Measurements from ENCODE around the gene FRMD4A.

FRMD4A gene

GRCh38 chr10:14191407-14191806 is 139.3 kb downstream of the FRMD4A start:
- DNase-seq = no peak

- no peak for DNase-seq
Measured at GRCh38 chr10:14190702-14191101, 140.0 kb downstream of the FRMD4A start.

DNA sequence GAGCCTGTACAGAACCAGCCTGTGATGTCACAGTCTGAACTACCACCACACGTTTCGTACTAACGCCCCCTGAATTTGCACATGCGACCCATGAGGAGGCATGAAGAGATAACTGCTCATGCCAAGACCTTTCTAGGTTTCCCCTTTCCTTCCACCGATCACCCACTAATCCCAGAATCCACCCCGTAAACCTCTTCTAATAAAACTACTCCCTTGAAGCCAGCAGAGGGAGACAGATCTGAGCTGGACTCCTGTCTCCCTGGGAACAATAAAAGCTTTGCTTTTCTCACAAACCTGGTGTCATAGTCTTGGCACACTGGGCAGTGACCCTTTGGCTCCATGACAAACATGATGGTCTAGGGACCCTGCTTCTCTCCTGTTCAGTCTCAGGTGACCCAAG is 144.5 kb downstream of the FRMD4A start:
- DNase-seq = no peak

- DNase-seq = no peak
Measured at GRCh38 chr10:14185316-14186045, 145.2 kb downstream of the FRMD4A start.

GRCh38 chr10:14184841-14185315 is 145.8 kb downstream of the FRMD4A start:
- DNase-seq = no peak

GRCh38 chr10:14182781-14183180 is 147.9 kb downstream of the FRMD4A start:
- no peak for DNase-seq

- DNase-seq = no peak
Measured at GRCh38 chr10:14181567-14181936, 149.2 kb downstream of the FRMD4A start.

GRCh38 chr10:14180911-14181566 is 149.7 kb downstream of the FRMD4A start:
- DNase-seq = no peak

GRCh38 chr10:14179251-14179650 is 151.5 kb downstream of the FRMD4A start:
- no peak for DNase-seq

DNA sequence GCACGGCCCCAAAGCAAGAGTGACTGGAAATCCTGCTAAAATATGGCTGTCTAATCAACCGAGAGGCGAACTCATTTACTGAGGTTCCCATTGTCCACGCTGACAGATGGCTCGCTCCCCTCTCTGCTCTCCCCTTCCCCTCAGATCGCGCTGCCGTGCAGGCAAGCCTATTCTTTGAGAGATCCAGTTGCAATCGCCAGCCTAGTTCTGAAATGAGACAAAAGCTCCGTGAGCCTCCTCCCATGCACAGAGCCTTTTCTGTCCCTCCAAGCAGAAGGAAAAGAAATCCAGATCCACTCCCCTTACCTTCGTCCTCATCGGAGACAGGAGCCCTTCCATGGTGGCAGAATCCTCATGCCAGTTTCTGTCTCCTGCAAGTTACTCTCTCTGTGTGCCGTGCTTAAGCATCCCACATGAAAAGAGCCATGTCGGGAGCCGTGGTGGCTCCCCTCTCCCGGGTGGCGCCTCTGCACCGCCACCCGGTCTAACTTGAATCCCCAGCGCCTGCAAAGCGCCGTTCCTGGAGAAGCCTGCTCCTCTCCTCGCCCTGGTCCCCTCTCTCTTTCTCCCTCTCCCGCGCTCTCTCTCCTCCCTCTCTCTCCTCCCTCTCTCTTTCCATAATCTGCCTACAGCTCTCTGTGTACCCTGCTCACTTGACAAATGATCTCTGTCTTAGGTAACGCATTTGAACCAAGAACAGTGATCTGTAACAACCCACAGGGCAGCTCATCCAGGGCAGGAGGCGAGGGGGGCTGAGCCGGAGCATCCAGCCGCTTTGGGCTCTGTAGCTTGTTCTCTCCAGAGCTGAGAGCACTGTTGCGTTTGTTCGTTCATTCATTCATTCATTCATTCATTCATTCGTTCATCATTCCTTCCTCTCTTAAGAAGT is 156.8 kb downstream of the FRMD4A start:
- peak in 34 of 56 donors; percentile 3 to 63 (median 30) for DNase-seq

DNA sequence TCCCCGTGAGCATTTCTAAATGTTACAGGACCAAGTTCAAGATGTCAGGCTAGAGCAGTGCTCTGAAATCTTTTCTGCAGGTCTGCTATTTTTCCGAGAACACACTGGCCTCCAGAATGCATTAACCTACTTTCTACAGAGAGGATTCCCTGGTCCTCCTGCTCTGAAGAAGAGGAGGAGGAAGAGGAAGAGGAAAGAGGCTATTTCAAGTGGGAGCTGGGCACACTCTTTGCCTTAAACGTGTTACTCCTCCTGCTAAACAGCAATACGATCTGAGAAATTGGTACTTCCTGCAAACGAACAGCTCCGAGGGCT is 157.4 kb downstream of the FRMD4A start:
- no peak for DNase-seq

- no peak for DNase-seq
Measured at GRCh38 chr10:14172336-14172950, 158.3 kb downstream of the FRMD4A start.

- DNase-seq = no peak
Measured at GRCh38 chr10:14171336-14171735, 159.4 kb downstream of the FRMD4A start.

GRCh38 chr10:14163377-14164086 is 167.2 kb downstream of the FRMD4A start:
- DNase-seq = no peak

GRCh38 chr10:14162629-14163344 is 167.9 kb downstream of the FRMD4A start:
- DNase-seq = no peak

DNA sequence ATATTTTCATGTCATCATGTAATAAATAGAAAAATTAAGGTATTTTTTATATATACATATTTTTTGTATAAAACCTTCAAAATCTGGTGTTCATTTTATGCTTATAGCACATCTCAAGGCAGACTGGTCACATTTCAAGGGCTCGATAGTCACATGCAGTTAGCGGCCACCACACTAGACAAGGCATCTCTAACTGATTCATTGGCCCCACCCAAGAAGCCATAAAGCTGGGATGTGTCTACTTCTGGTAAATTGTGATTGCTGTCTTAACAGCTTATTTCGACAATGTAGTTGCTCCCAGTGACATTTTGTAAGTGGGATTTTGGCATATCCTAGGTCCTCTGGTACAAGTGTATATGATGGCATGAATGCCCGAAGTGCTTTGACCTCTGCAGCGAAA is 168.7 kb downstream of the FRMD4A start:
- no peak for DNase-seq

GRCh38 chr10:14160299-14160698 is 170.4 kb downstream of the FRMD4A start:
- no peak for DNase-seq

GRCh38 chr10:14158575-14158974 is 172.1 kb downstream of the FRMD4A start:
- no peak for DNase-seq

- DNase-seq = no peak
Measured at GRCh38 chr10:14156104-14156503, 174.6 kb downstream of the FRMD4A start.

- no peak for DNase-seq
Measured at GRCh38 chr10:14153570-14154055, 177.1 kb downstream of the FRMD4A start.

Measured in amygdala (tissue), 56 donors.